ENCODE measurements around the gene CASP10. TPM values are rescaled to one million over a fixed set of nuclear protein-coding genes. Genes with fewer than 3 reads are reported as not detected.
"Not testable (repeated sequence)": the region's sequence is repeated elsewhere in the genome, so short reads cannot be mapped to it uniquely, and the experiment has no call there.

The CASP10 gene
- total RNA-seq, 2 experiments from 2014 or later = 47.8 to 51.3 TPM

DNA sequence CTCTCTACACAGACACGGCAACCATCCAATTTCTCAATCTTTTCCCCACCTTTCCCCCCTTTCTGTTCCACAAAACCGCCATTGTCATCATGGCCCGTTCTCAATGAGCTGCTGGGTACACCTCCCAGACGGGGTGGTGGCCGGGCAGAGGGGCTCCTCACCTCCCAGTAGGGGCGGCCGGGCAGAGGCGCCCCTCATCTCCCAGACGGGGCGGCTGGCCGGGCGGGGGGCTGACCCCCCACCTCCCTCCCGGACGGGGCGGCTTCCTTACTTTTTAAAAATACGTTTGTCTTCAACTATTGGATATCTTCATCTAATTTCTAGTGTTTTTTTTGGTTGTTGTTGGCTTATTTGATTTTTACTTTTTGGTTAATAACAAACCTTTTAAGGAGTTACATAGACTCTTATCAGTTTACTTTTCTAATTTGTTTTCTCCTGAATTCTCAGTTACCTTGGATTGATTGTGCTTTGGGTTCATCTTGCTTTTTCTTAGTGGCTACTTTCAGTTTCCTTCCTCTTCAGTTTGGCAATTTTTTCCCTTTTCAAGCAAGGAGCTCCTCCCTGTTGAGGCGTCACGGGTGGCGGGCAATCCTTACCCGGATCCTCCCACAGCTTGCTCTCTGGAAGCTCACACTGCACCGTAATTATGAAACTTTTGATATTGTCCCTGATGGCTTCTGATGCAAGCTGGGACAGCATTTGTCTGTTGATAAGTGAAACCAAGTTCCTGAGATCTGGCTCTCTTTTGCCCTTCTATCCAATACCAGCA, 56.4 kb downstream of the CASP10 start:
- peaks cover 75% of the 10 kb centered on the region for H3K36me3 Mint-ChIP-seq (ENCODE audit: low read depth)
- CTCF ChIA-PET = interaction anchor here (0.5 to 3.9 kb wide), 2 partner anchors 21 to 125 kb away, joined by 3 to 31 read pairs; no protein-coding TSS in a partner anchor
- peaks cover 41% of the 10 kb centered on the region for H3K4me1 Mint-ChIP-seq
- peak; percentile 35 for DNase-seq
- not testable (repeated sequence) for H3K9me3 Mint-ChIP-seq, H3K27me3 Mint-ChIP-seq
- H3K27ac Mint-ChIP-seq = peak overlapping the region; percentile 56
- POLR2A ChIA-PET = interaction anchor here (0.8 to 4.1 kb wide), 4 partner anchors 21 to 376 kb away, joined by 3 to 104 read pairs (median 3); partner anchors contain the start of genes CASP8 and TRAK2
- peak overlapping the region; percentile 18 for H3K4me3 Mint-ChIP-seq

DNA sequence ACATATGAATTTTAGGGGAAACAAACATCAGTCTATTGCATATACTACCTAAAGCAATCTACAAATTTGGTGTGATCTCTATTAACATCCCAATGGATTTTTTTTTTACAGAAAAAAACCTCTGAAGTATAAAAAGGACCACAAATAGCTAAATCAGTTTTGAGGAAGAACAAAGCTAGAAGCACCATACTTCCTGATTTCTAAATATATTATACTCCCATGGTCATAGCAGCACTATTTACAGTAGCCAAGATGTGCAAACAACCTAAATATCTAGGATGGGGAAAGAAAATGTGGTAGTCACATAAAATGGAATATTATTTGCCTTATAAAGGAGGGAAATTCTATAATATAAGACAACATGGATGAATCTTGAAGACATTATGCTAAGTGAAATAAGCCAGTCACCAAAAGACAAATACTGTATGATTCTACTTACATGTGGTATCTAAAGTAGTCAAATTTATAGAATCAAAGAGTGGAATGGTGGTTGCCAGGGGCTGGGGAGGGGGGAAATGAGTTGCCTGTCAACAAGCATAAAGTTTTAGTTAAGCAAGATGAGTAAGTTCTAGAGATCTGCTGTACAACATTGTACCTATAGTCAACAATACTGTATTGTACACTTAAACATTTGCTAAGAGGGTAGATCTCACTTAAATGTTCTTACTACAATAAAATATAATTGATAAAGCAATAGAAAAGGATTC, 59.8 kb downstream of the CASP10 start:
- Mint-ChIP-seq H3K4me3 (no peak overlapping the region), H3K27me3 (no peaks in the 10 kb centered on the region), H3K36me3 (ENCODE audit: low read depth) (peaks cover 77% of the 10 kb centered on the region), H3K27ac (no peak overlapping the region), H3K9me3 (peaks cover 2% of the 10 kb centered on the region), H3K4me1 (peaks cover 31% of the 10 kb centered on the region)
- CTCF ChIA-PET = interaction anchor here (1.0 to 1.3 kb wide), 3 partner anchors 10 to 121 kb away, joined by 3 to 6 read pairs (median 4); no protein-coding TSS in a partner anchor
- POLR2A ChIA-PET = interaction anchor here (0.8 to 15.1 kb wide), 4 partner anchors 10 to 205 kb away, joined by 3 to 205 read pairs (median 3); partner anchors contain the start of gene CASP8
- no peak for DNase-seq

DNA sequence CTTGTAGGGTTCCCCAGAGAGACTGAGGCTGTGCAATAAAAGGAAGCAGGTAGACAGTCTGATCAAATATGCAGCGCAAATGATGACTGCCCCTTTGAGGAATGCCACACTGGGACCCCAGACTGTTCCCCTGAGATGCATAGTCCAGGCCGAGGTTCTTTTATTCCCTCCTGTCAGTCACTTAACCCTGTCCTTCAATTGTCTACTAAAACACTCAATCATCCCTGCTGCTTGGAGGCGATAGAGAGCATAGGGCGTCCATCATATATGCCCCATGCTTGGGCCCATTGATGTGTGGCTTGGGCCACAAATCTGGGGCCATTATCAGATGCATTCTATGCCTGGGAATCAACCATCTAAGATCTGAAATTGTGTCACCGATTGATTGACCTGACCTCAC, 61.9 kb downstream of the CASP10 start:
- Mint-ChIP-seq H3K4me3 (no peak overlapping the region), H3K27ac (no peak overlapping the region), H3K36me3 (ENCODE audit: low read depth) (peaks cover 78% of the 10 kb centered on the region), H3K27me3 (no peaks in the 10 kb centered on the region), H3K4me1 (peaks cover 33% of the 10 kb centered on the region), H3K9me3 (peaks cover 2% of the 10 kb centered on the region)
- CTCF ChIA-PET = interaction anchor here (1.6 kb wide), 1 partner anchor 12 kb away, joined by 6 read pairs; no protein-coding TSS in a partner anchor
- no peak for DNase-seq
- POLR2A ChIA-PET = interaction anchor here (15.1 kb wide), 1 partner anchor 18 kb away, joined by 205 read pairs; the partner anchor contains the start of gene CASP8

DNA sequence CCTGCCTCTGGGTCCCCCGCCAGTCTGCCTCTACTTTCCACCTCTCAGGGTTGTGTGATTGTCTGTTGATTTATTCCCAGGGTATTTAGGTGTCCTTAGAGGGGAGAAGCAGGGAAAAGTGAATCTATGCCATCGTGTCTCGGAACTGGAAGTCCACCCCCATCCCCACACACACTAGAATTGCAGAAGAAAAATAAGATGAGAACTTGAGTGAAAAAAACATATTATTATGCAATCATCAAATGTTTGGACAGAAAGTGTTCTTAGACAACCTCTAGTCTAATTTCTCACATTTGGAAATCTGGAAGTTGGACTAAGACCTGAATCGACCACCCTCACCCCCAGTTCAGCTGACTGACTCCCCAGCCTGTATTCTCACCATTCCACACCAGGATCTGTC, 63.3 kb downstream of the CASP10 start:
- peaks cover 78% of the 10 kb centered on the region for H3K36me3 Mint-ChIP-seq (ENCODE audit: low read depth)
- CTCF ChIA-PET = interaction anchor here (1.0 kb wide), 1 partner anchor 14 kb away, joined by 5 read pairs; no protein-coding TSS in a partner anchor
- no peak overlapping the region for H3K27ac Mint-ChIP-seq
- POLR2A ChIA-PET = interaction anchor here (1.0 to 15.1 kb wide), 2 partner anchors 13 to 17 kb away, joined by 3 to 205 read pairs; partner anchors contain the start of gene CASP8
- H3K4me1 Mint-ChIP-seq = peaks cover 39% of the 10 kb centered on the region
- no peak overlapping the region for H3K4me3 Mint-ChIP-seq
- peaks cover 8% of the 10 kb centered on the region for H3K9me3 Mint-ChIP-seq
- no peak for DNase-seq
- no peaks in the 10 kb centered on the region for H3K27me3 Mint-ChIP-seq

DNA sequence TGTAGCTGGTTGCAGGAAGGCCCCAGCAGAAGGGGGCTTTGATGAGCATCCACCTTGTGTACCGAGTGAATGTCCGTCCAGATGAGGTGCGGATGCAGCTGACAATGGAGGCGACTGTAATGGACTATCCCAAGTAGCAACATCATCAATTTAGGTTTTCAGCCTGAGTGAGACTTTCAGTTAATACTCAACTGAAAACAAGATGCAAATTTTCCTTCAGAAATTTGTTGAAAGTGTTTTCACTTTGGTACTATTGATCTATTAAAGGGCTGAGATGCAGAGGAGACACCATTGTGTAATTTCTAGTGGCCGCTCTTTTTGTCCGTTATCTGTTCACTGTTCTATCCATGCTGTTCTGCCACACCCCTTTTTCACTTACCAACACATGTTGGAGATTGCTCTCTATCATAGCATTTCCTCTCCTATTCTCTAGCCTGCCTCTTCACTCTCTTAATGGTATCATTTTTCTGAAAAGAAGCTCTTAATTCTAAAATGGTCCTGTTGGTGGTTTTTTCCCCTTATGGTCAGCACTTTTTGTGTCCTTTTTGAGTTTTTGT, 65.4 kb downstream of the CASP10 start:
- Mint-ChIP-seq H3K4me1 (peaks cover 56% of the 10 kb centered on the region), H3K4me3 (no peak overlapping the region), H3K9me3 (peaks cover 12% of the 10 kb centered on the region), H3K27ac (no peak overlapping the region), H3K27me3 (no peaks in the 10 kb centered on the region), H3K36me3 (ENCODE audit: low read depth) (peaks cover 74% of the 10 kb centered on the region)
- DNase-seq = no peak
- POLR2A ChIA-PET = interaction anchor here (0.7 to 15.1 kb wide), 3 partner anchors 8 to 15 kb away, joined by 3 to 205 read pairs (median 4); partner anchors contain the start of gene CASP8
- CTCF ChIA-PET = no interaction called here

DNA sequence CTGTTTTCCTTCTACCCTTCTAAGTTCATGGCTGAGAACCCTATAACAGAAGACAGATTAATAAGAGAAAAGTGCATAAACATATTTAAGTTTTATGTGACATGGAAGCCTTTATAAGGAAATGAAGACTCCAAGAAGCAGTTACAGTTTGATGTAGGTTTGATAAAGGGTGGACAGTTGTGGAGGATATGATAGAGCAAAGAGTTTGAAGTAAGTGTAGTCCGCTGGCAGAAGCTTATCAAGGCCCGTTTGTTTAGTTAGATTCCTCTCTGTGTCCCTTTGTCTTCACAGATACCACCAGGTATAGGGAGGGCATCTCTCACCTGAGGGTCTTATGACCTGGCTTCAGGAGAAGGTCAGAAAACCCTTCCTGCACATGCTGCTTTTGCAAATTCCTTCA, 66.9 kb downstream of the CASP10 start:
- peaks cover 79% of the 10 kb centered on the region for H3K36me3 Mint-ChIP-seq (ENCODE audit: low read depth)
- H3K4me1 Mint-ChIP-seq = peaks cover 68% of the 10 kb centered on the region
- no peaks in the 10 kb centered on the region for H3K27me3 Mint-ChIP-seq
- peaks cover 12% of the 10 kb centered on the region for H3K9me3 Mint-ChIP-seq
- CTCF ChIA-PET = no interaction called here
- no peak for DNase-seq
- POLR2A ChIA-PET = interaction anchor here (1.1 to 15.1 kb wide), 2 partner anchors 13 to 1028 kb away, joined by 3 to 205 read pairs; partner anchors contain the start of gene CASP8
- H3K4me3 Mint-ChIP-seq = no peak overlapping the region
- H3K27ac Mint-ChIP-seq = no peak overlapping the region

DNA sequence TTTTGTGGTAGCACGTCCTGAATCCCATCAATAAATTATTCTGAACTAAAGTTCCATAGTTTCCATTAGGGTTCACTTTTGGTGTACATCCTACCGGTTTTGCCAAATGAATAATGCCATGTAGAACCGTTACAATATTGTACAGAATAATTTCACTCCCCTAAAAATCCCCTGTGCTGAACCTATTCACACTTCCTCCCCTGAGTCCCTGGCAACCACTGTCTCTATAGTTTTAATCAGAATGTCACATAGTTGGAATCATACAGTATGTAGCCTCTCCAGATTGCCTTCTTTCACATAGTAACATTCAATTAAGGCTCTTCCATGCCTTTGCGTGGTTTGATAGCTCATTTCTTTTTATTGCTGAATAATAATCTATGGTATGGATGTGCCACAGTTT, 67.8 kb downstream of the CASP10 start:
- Mint-ChIP-seq H3K36me3 (ENCODE audit: low read depth) (peaks cover 77% of the 10 kb centered on the region), H3K27ac (peak overlapping the region; percentile 38), H3K9me3 (peaks cover 12% of the 10 kb centered on the region), H3K4me1 (peaks cover 76% of the 10 kb centered on the region), H3K4me3 (no peak overlapping the region), H3K27me3 (no peaks in the 10 kb centered on the region)
- POLR2A ChIA-PET = interaction anchor here (1.1 to 15.1 kb wide), 3 partner anchors 12 to 1027 kb away, joined by 3 to 205 read pairs (median 78); partner anchors contain the start of gene CASP8
- CTCF ChIA-PET = interaction anchor here (0.9 to 5.8 kb wide), 3 partner anchors 9 to 18 kb away, joined by 3 to 32 read pairs (median 7); partner anchors contain the start of gene CASP8
- DNase-seq = no peak

DNA sequence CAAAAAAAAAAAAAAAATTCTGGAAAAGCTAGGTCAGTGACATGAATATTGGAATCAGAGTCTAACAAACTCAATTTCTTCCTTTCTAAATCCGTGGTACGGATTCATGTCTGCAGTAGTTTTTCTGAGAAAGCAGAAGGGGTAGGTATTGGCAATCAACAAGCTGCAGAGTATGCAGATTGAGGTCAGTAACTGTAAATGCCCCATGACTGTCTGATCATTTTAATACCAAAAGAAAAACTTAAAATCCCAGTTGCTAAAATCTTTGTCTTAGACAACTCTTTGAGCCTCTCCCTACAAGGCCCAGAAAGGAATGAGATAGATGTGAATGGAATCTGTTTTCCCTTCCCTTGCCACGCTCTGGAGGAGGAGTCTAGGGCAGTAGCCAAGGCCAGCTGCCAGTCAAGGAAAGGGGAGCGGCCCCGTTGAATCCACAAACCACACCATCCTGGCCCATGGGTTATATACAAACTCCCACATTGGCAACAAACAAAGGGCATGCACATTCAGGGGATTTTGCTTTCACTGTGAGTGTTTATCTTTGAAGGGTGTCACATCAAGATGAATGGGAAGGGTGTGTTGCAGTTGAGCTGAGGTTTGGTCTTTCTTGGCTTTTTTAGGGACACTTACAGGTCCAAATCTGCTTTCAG, 71.3 kb downstream of the CASP10 start:
- peaks cover 12% of the 10 kb centered on the region for H3K9me3 Mint-ChIP-seq
- peak overlapping the region; percentile 68 for H3K27ac Mint-ChIP-seq
- peaks cover 57% of the 10 kb centered on the region for H3K36me3 Mint-ChIP-seq (ENCODE audit: low read depth)
- no peak for DNase-seq
- ChIA-PET POLR2A (interaction anchor here (0.6 to 15.1 kb wide), 6 partner anchors 9 to 1307 kb away, joined by 3 to 205 read pairs (median 8); partner anchors contain the start of gene CASP8), CTCF (interaction anchor here (2.0 to 5.8 kb wide), 3 partner anchors 9 to 22 kb away, joined by 7 to 32 read pairs (median 17); no protein-coding TSS in a partner anchor)
- no peak overlapping the region for H3K4me3 Mint-ChIP-seq
- no peaks in the 10 kb centered on the region for H3K27me3 Mint-ChIP-seq
- peaks cover 88% of the 10 kb centered on the region for H3K4me1 Mint-ChIP-seq

DNA sequence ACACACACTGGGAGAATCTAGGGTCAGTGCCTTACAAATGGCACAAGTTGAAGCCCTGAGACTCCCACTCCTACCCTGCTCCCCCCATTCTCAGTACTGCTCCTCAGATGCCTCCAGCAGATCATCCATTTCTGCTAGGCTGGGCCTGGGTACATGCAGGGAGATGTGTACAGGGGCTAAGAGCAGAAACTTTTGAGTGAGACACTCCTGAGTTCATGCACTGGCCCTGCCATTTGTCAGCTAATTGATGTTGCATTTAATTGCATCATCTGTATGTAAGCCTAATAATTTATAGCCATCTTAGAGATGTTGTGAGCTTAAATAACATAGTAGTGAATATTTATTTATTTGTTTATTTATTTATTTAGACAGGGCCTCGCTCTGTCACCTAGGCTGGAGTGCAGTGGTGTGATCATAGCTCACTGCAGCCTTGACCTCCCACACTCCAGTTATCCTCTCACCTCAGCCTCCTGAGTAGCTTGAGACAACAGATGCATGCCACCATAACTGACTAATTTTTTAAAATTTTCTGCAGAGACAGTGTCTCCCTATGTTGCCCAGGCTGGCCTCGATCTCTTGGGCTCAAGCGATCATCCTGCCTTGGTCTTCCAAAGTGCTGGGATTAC, 72.6 kb downstream of the CASP10 start:
- Mint-ChIP-seq H3K36me3 (ENCODE audit: low read depth) (peaks cover 50% of the 10 kb centered on the region), H3K4me3 (no peak overlapping the region), H3K4me1 (peaks cover 87% of the 10 kb centered on the region), H3K27me3 (no peaks in the 10 kb centered on the region), H3K27ac (peak overlapping the region; percentile 98), H3K9me3 (peaks cover 8% of the 10 kb centered on the region)
- POLR2A ChIA-PET = interaction anchor here (2.1 to 15.1 kb wide), 4 partner anchors 8 to 391 kb away, joined by 4 to 205 read pairs (median 46); partner anchors contain the start of genes CASP8 and CLK1
- no peak for DNase-seq
- CTCF ChIA-PET = interaction anchor here (3.1 to 5.8 kb wide), 2 partner anchors 7 to 23 kb away, joined by 17 to 32 read pairs; no protein-coding TSS in a partner anchor

DNA sequence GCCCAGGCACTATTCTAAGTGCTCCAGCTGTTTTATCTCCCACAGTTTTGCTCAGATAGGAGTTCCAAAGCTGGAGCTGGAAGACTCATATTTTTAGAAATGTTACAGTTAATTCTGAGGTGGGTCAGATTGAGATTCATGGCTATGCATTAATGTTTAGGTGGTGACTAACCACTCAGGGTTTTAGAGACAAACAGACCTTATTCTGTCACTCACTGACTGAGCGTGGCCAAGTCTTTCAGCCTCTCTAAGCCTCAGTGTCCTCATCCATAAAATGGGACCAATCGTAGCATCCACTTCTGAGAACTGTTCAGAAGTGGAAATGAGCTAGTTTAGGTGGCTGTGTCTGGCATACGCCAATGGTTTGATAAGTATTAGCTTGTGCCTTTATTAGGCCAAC, 73.1 kb downstream of the CASP10 start:
- no peaks in the 10 kb centered on the region for H3K27me3 Mint-ChIP-seq
- peak overlapping the region; percentile 98 for H3K27ac Mint-ChIP-seq
- DNase-seq = no peak
- H3K9me3 Mint-ChIP-seq = peaks cover 4% of the 10 kb centered on the region
- peaks cover 47% of the 10 kb centered on the region for H3K36me3 Mint-ChIP-seq (ENCODE audit: low read depth)
- H3K4me3 Mint-ChIP-seq = peak overlapping the region; percentile 81
- peaks cover 82% of the 10 kb centered on the region for H3K4me1 Mint-ChIP-seq
- ChIA-PET POLR2A (interaction anchor here (1.0 to 15.1 kb wide), 6 partner anchors 7 to 1014 kb away, joined by 3 to 205 read pairs (median 9); partner anchors contain the start of genes CASP8 and CLK1), CTCF (interaction anchor here (5.8 kb wide), 1 partner anchor 23 kb away, joined by 32 read pairs; no protein-coding TSS in a partner anchor)

DNA sequence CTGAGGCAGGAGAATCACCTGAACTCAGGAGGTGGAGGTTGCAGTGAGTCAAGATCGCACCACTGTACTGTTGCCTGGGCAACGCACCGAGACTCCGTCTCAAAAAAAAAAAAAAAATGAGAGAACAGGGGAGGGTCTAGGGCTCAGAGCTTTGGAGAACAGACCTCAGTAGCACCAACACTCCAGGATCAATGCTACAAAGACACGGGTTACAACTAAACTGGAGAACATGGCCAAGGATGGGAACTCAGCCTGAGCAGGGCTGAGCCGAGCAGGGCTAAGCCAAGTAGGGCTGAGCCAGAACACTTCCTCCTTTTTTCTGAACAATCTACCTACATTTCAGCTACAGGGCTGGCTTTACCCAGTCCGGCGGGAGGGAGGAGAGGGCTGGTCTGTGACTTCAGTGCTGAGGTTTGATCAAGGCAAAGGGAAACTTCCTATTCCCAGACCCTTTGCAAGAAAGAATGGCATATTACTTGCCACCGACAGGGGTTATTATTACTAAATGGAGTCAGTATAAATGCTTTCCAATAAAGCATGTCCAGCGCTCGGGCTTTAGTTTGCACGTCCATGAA, 74.5 kb downstream of the CASP10 start:
- H3K4me3 Mint-ChIP-seq = peak overlapping the region; percentile 81
- peak; percentile 58 for DNase-seq
- H3K27ac Mint-ChIP-seq = peak overlapping the region; percentile 98
- H3K9me3 Mint-ChIP-seq = no peaks in the 10 kb centered on the region
- H3K27me3 Mint-ChIP-seq = no peaks in the 10 kb centered on the region
- POLR2A ChIA-PET = interaction anchor here (0.6 to 9.3 kb wide), 13 partner anchors 9 to 1012 kb away, joined by 3 to 290 read pairs (median 4); partner anchors contain the start of genes ALS2, CASP10, CLK1 and NIF3L1
- H3K36me3 Mint-ChIP-seq (ENCODE audit: low read depth) = peaks cover 47% of the 10 kb centered on the region
- CTCF ChIA-PET = interaction anchor here (1.0 to 8.9 kb wide), 3 partner anchors 20 to 75 kb away, joined by 4 to 105 read pairs (median 5); partner anchors contain the start of gene CASP10
- peaks cover 69% of the 10 kb centered on the region for H3K4me1 Mint-ChIP-seq
